GM18520 (cell line): ENCODE data around the gene CNST.
"Not testable (repeated sequence)": the region's sequence is repeated elsewhere in the genome, so short reads cannot be mapped to it uniquely, and the experiment has no call there.

Experiments used
- ATAC-seq: cut with Tn5 transposase; IDR thresholded peaks from one replicate; pipeline ENCODE4 v1.9.1; 2021; ENCODE audit not compliant: unreplicated experiment

Gene CNST

GRCh38 chr1:246669659-246670058 lies 103.4 kb downstream of the CNST start:
- ATAC-seq, result no peak

GRCh38 chr1:246674049-246674448 lies 107.8 kb downstream of the CNST start:
- no peak for ATAC-seq

- no peak for ATAC-seq
These were observed 111.6 kb downstream of the CNST start for GRCh38 chr1:246677842-246678241.

- ATAC-seq, result no peak
These were observed 112.8 kb downstream of the CNST start for GRCh38 chr1:246678816-246679793.

- no peak for ATAC-seq
These were observed 113.5 kb downstream of the CNST start for GRCh38 chr1:246679794-246680177.

GRCh38 chr1:246680190-246680589 lies 113.9 kb downstream of the CNST start:
- ATAC-seq, result no peak

GRCh38 chr1:246680696-246681130 lies 114.5 kb downstream of the CNST start:
- no peak for ATAC-seq

GRCh38 chr1:246681900-246682895 lies 115.9 kb downstream of the CNST start:
- ATAC-seq, result no peak

GRCh38 chr1:246683521-246683920 lies 117.3 kb downstream of the CNST start:
- ATAC-seq, result no peak

- ATAC-seq, result no peak
These were observed 120.7 kb downstream of the CNST start for GRCh38 chr1:246687002-246687401.

- ATAC-seq, result peak; percentile 93
These were observed 123.3 kb downstream of the CNST start for GRCh38 chr1:246689409-246690008.

GRCh38 chr1:246690100-246690499 lies 123.8 kb downstream of the CNST start:
- no peak for ATAC-seq

- ATAC-seq, result no peak
These were observed 125.6 kb downstream of the CNST start for GRCh38 chr1:246691622-246692495.

GRCh38 chr1:246694213-246694895 lies 128.1 kb downstream of the CNST start:
- ATAC-seq, result not testable (repeated sequence)

- ATAC-seq, result no peak
These were observed 128.9 kb downstream of the CNST start for GRCh38 chr1:246695136-246695535.

- ATAC-seq, result no peak
These were observed 129.4 kb downstream of the CNST start for GRCh38 chr1:246695666-246696065.

GRCh38 chr1:246698466-246699094 lies 132.3 kb downstream of the CNST start:
- no peak for ATAC-seq

GRCh38 chr1:246699095-246699735 lies 133.0 kb downstream of the CNST start:
- ATAC-seq, result peak; percentile 91
